ENCODE measurements around the gene KRTAP10-1.
"Not testable (repeated sequence)": the region's sequence is repeated elsewhere in the genome, so short reads cannot be mapped to it uniquely, and the experiment has no call there.

KRTAP10-1 gene

DNA sequence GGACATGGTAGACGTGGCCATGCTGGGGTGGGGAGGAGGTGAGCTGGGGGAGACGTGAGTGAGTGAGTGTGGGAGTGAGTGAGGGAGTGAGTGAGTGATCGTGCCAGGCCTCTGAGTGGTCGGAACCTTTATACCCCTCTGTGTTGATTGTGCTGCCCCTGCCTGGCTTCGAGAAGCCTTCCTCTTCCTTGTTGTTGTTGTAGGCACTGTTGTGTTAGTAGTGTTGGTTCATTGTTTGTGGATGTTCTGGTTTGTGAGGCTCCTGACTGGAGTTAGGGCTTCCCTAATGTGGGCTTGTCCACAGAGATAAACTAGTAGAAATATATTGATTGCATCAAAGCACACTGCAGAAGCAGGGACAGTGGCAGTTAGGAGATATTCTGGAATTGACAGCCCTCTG lies 18.7 kb upstream of the KRTAP10-1 start, which contains the start of gene KRTAP10-3:
KRTAP10-3 (minus strand) TSS at position 101 of the 400 bp plus-strand sequence; CDS start at position 21, 80 bp downstream.
- no peak within 1 kb of the TSS for H3K27ac Mint-ChIP-seq
- H3K4me3 Mint-ChIP-seq, result no peak within 1 kb of the TSS
- H3K9me3 Mint-ChIP-seq, result peaks cover 21% of the 10 kb centered on the region
- peaks cover 45% of the 10 kb centered on the region for H3K27me3 Mint-ChIP-seq (ENCODE audit: low read depth)
- no peaks in the 10 kb centered on the region for H3K4me1 Mint-ChIP-seq (ENCODE audit: low read depth)
- peaks cover 3% of the 10 kb centered on the region for H3K36me3 Mint-ChIP-seq (ENCODE audit: low read depth)

- Mint-ChIP-seq H3K27me3 (ENCODE audit: low read depth) (peaks cover 45% of the 10 kb centered on the region), H3K9me3 (peaks cover 21% of the 10 kb centered on the region)
- not testable (repeated sequence) for H3K36me3 Mint-ChIP-seq (ENCODE audit: low read depth); H3K27ac Mint-ChIP-seq; H3K4me1 Mint-ChIP-seq (ENCODE audit: low read depth); H3K4me3 Mint-ChIP-seq
These were observed 18.3 kb upstream of the KRTAP10-1 start for GRCh38 chr21:44558329-44558675.

DNA sequence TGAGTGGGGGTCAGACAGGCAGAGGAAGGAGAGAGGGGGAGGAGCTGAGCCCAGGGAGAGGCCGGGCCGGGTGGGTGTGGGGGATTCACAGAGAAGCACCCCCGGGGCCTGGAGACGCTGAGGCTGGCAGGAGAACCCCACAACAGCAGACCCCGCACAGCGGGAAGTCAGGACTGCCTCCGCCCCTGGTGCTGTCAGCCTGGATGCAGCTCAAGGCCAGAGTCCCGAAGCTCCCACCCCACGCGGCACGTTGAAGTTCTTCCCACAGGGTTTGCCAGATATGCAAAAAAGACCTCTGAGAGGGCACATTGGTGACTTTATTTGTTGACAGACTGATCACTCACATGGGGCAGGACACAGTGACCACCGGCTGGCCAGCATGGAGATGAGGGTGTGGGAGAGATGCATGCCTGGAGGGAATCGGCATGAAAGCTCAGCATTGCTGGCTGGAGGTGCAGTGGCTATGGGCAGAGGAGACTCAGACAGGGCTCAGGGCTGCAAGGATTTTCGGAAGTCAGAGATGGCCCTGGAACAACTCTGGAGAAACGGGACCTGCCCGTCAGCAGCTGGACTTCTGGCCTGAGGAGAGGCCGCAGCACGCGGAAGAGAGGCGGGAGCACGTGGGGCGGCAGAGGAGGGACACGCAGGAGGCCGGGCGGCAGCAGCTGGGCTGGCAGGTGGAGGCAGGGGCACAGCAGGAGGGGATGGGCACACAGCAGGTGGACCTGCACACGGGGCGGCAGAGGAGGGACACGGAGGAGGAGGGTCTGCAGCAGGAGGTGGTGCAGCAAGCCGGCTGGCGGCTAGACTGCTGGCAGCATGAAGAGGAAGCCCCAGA lies 17.7 kb upstream of the KRTAP10-1 start:
- H3K27me3 Mint-ChIP-seq (ENCODE audit: low read depth), result peaks cover 44% of the 10 kb centered on the region
- no peak overlapping the region for H3K27ac Mint-ChIP-seq
- no peaks in the 10 kb centered on the region for H3K4me1 Mint-ChIP-seq (ENCODE audit: low read depth)
- H3K4me3 Mint-ChIP-seq, result no peak overlapping the region
- peaks cover 3% of the 10 kb centered on the region for H3K36me3 Mint-ChIP-seq (ENCODE audit: low read depth)
- peaks cover 18% of the 10 kb centered on the region for H3K9me3 Mint-ChIP-seq

GRCh38 chr21:44556879-44557278 lies 16.9 kb upstream of the KRTAP10-1 start:
- H3K27me3 Mint-ChIP-seq (ENCODE audit: low read depth), result peaks cover 35% of the 10 kb centered on the region
- no peak overlapping the region for H3K4me3 Mint-ChIP-seq
- H3K9me3 Mint-ChIP-seq, result peaks cover 10% of the 10 kb centered on the region
- H3K27ac Mint-ChIP-seq, result no peak overlapping the region
- no peaks in the 10 kb centered on the region for H3K4me1 Mint-ChIP-seq (ENCODE audit: low read depth)
- no peaks in the 10 kb centered on the region for H3K36me3 Mint-ChIP-seq (ENCODE audit: low read depth)

DNA sequence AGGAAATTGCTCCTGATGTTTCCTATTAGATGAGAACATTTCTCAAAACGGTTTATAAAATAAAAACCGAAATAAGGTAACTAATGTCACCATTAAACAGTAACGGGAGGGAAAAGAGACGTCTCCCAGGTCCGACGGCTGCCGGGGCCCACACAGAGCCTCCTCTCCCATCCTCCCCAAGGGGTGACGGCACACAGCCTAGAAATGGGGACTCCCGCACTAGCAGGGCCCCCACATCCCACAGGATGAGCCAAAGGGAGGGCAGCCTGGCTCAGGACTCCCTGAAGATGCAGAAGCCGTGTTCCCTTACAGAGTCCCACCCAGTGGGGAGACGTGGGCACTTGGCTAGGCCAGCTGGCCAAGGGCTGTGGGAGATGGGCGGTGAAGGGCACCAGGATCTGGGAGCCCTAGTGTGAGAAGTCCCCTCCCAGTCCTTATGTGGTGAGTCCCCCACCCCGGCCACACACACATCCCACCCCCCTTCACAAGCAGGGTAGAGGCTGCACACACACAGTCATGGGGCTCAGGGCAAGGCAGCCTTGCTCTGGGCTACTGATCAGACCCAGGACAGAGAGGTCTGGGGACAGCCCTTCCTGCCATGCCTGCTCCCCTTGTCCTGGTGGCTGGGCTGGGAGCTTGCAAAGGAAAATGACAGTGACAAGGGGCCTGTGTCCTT lies 15.3 kb upstream of the KRTAP10-1 start:
- Mint-ChIP-seq H3K4me3 (no peak overlapping the region), H3K27me3 (ENCODE audit: low read depth) (peaks cover 22% of the 10 kb centered on the region), H3K27ac (no peak overlapping the region), H3K9me3 (peaks cover 1% of the 10 kb centered on the region), H3K4me1 (ENCODE audit: low read depth) (no peaks in the 10 kb centered on the region), H3K36me3 (ENCODE audit: low read depth) (no peaks in the 10 kb centered on the region)

- H3K36me3 Mint-ChIP-seq (ENCODE audit: low read depth), result peaks cover 5% of the 10 kb centered on the region
- H3K9me3 Mint-ChIP-seq, result peaks cover 3% of the 10 kb centered on the region
- peaks cover 8% of the 10 kb centered on the region for H3K4me1 Mint-ChIP-seq (ENCODE audit: low read depth)
- H3K27me3 Mint-ChIP-seq (ENCODE audit: low read depth), result peaks cover 9% of the 10 kb centered on the region
- no peak overlapping the region for H3K27ac Mint-ChIP-seq
- H3K4me3 Mint-ChIP-seq, result no peak overlapping the region
These were observed 12.7 kb upstream of the KRTAP10-1 start for GRCh38 chr21:44552681-44553080.

DNA sequence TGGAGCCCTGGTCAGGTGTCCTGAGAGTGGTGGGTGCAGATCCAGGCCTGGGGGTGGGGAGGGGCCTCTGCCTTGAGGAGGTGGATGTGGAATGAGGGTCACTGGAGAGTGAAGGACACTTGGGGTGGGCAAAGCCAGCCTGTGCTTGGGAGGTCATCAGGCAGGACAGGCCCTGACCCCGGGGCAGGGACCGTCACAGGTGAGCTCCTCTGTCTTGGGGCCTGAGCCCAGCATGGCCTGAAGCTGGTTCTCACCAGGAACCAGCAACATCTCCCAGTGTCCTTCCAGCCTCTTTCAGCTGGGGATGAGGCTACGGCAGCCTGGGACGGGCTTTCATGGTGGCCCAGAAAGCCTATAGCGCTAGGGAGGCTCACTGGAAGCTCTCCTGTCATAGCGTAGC lies 12.1 kb upstream of the KRTAP10-1 start:
- H3K9me3 Mint-ChIP-seq, result peaks cover 8% of the 10 kb centered on the region
- no peak overlapping the region for H3K4me3 Mint-ChIP-seq
- H3K27ac Mint-ChIP-seq, result no peak overlapping the region
- peaks cover 11% of the 10 kb centered on the region for H3K36me3 Mint-ChIP-seq (ENCODE audit: low read depth)
- H3K4me1 Mint-ChIP-seq (ENCODE audit: low read depth), result peaks cover 14% of the 10 kb centered on the region
- H3K27me3 Mint-ChIP-seq (ENCODE audit: low read depth), result peaks cover 7% of the 10 kb centered on the region

DNA sequence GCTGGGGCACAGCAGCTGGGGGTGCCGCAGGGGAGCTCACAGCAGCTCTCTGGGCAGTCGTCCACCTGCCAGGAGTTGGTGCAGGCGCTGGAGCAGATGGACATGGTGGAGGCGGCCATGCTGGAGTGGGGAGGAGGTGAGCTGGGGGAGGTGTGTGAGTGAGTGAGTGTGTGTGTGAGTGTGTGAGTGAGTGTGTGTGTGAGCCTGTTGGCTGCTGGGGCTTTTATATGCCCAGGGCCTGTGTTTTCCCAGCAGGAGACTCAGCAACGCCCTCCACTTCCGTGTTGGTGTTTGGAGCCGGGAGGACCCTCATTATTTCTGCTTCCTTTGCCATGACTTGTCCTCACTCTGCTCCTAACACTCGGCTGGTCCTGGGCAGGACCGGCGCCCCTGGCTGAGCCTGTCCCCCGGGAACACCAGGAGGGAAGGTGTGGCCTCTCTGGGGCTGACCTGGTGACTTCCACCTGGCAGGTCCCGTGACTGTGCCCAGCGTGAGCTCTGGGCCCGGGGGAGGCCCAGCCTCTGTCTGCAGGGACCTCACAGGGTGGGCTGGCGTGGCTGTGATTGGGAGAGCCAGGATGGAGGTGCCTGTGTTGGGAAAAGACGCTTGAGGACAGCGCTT lies 11.5 kb upstream of the KRTAP10-1 start, which contains the start of gene KRTAP10-2:
KRTAP10-2 (minus strand) TSS at position 166 of the 622 bp plus-strand sequence; CDS start at position 119, 47 bp downstream.
- Mint-ChIP-seq H3K4me3 (no peak within 1 kb of the TSS), H3K9me3 (peaks cover 15% of the 10 kb centered on the region), H3K27ac (no peak within 1 kb of the TSS), H3K4me1 (ENCODE audit: low read depth) (peaks cover 17% of the 10 kb centered on the region), H3K27me3 (ENCODE audit: low read depth) (peaks cover 7% of the 10 kb centered on the region), H3K36me3 (ENCODE audit: low read depth) (peaks cover 17% of the 10 kb centered on the region)

GRCh38 chr21:44550807-44551206 lies 10.8 kb upstream of the KRTAP10-1 start:
- Mint-ChIP-seq H3K4me1 (ENCODE audit: low read depth) (peaks cover 17% of the 10 kb centered on the region), H3K27me3 (ENCODE audit: low read depth) (peaks cover 7% of the 10 kb centered on the region), H3K4me3 (no peak overlapping the region), H3K9me3 (peaks cover 16% of the 10 kb centered on the region), H3K36me3 (ENCODE audit: low read depth) (peaks cover 17% of the 10 kb centered on the region), H3K27ac (no peak overlapping the region)

- H3K4me3 Mint-ChIP-seq; H3K27ac Mint-ChIP-seq; H3K27me3 Mint-ChIP-seq (ENCODE audit: low read depth): not testable (repeated sequence)
- peaks cover 22% of the 10 kb centered on the region for H3K9me3 Mint-ChIP-seq
- H3K4me1 Mint-ChIP-seq (ENCODE audit: low read depth), result peaks cover 17% of the 10 kb centered on the region
- H3K36me3 Mint-ChIP-seq (ENCODE audit: low read depth), result peaks cover 18% of the 10 kb centered on the region
These were observed 10.3 kb upstream of the KRTAP10-1 start for GRCh38 chr21:44550285-44550684.

DNA sequence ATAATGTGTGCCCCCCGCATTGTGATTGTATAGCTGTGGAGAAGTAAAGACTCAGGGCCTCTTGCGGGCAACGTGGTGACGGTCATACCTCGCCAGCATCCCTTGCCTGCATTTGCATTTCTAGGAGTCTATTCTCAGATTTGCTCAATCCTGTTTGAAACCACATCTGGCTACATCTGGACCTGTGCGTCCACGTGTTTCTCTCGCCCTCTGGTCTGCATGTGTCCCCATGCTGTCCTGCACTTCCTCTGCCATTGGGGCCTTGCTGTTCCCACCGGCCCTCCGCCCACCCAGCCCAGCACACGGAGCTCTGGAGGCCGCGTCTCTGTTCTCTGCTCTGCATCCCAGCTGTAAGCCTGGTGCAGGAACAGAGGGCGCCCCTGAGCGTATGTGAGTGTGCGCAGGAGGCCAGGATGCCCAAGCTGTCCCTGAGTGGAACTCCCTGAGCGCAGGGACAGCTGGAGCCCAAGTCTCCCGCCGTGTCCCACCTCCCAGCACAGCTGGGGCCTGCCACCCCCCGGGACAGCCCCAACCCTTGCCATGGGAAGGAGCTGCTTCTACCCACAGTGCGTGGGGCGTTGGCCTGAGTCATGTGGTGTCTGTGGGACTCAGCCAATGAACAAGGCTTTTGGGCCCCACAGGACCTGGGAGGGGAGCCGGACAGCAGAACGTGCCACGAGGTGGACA lies 9.7 kb upstream of the KRTAP10-1 start:
- Mint-ChIP-seq H3K27ac (no peak overlapping the region), H3K4me1 (ENCODE audit: low read depth) (peaks cover 17% of the 10 kb centered on the region), H3K36me3 (ENCODE audit: low read depth) (peaks cover 18% of the 10 kb centered on the region), H3K4me3 (no peak overlapping the region), H3K27me3 (ENCODE audit: low read depth) (peaks cover 3% of the 10 kb centered on the region), H3K9me3 (peaks cover 22% of the 10 kb centered on the region)

DNA sequence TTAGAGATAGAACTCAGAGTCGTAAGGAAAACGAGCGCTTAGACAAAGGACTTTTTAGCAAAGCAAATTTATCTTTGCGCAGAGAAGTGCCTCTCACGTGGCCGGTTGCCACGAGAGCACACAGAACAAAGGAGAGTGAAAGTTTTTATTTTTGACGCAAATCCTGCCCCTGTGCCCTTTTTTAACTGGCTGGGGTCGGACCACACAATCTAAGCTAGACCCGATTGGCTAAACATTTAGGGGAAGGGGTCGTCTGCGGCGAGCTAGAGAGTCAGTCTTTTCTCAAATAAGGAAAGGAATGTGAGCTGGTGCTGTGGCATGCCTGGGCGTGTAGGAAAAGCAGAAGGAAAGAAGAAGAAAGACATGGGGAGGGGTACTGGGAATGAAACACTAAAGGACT lies 8.9 kb upstream of the KRTAP10-1 start:
- H3K9me3 Mint-ChIP-seq, result peaks cover 22% of the 10 kb centered on the region
- peaks cover 3% of the 10 kb centered on the region for H3K27me3 Mint-ChIP-seq (ENCODE audit: low read depth)
- H3K4me3 Mint-ChIP-seq, result no peak overlapping the region
- H3K4me1 Mint-ChIP-seq (ENCODE audit: low read depth), result peaks cover 17% of the 10 kb centered on the region
- H3K36me3 Mint-ChIP-seq (ENCODE audit: low read depth), result peaks cover 18% of the 10 kb centered on the region
- H3K27ac Mint-ChIP-seq, result no peak overlapping the region

DNA sequence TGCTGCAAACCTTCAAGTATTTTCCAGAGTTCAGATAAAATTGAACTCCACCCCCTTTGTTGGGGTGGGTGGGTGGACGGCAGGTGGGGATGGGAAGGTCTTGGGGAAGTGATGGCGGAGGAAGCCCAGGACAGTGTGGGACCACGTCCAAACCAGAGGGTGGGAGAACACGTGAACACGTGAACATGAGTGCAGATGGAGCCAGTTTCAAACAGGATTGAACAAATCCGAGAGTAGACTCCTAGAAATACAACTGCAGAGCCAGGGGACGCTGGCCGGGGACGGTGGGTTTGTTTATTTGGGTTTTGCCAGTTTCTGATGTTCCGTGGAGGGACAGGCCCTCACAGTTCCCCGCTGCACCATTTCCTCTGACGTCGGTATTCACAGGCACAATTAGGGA lies 8.4 kb upstream of the KRTAP10-1 start:
- no peak overlapping the region for H3K4me3 Mint-ChIP-seq
- peaks cover 17% of the 10 kb centered on the region for H3K4me1 Mint-ChIP-seq (ENCODE audit: low read depth)
- peaks cover 22% of the 10 kb centered on the region for H3K9me3 Mint-ChIP-seq

GRCh38 chr21:44547656-44548331 lies 7.8 kb upstream of the KRTAP10-1 start:
- Mint-ChIP-seq H3K4me1 (ENCODE audit: low read depth) (peaks cover 17% of the 10 kb centered on the region), H3K36me3 (ENCODE audit: low read depth) (peaks cover 18% of the 10 kb centered on the region), H3K27me3 (ENCODE audit: low read depth) (peaks cover 3% of the 10 kb centered on the region), H3K4me3 (peak overlapping the region; percentile 2), H3K27ac (peak overlapping the region; percentile 58), H3K9me3 (peaks cover 22% of the 10 kb centered on the region)

More for the DNA sequence above, 8.4 kb upstream of the KRTAP10-1 start:
- Mint-ChIP-seq H3K36me3 (ENCODE audit: low read depth) (peaks cover 18% of the 10 kb centered on the region), H3K27me3 (ENCODE audit: low read depth) (peaks cover 3% of the 10 kb centered on the region), H3K27ac (no peak overlapping the region)

Measured in T-helper 1 cell treated with Interleukin-12 subunit alpha and Interleukin-12 subunit beta and Interleukin-4 antibody, amounts not matched to agents 30 μg/mL and 1 μg/mL, for 36 hours (primary cell).